Fibroblast of skin of abdomen (primary cell): ENCODE data around the gene GOT2. TPM values are rescaled to one million over a fixed set of nuclear protein-coding genes. Genes with fewer than 3 reads are reported as not detected.
"Not testable (repeated sequence)": the region's sequence is repeated elsewhere in the genome, so short reads cannot be mapped to it uniquely, and the experiment has no call there.

Experiments
- DNase-seq: peaks from one replicate; pipeline ENCODE4 v3.0.0-alpha.2; 2013
- polyA plus RNA-seq, 2 experiments: library from polyadenylated mRNA; unstranded; fragments of 120-200 nt; gene quantifications; one replicate each; pipeline ENCODE4 v1.2.1, GENCODE V29; 2013; ENCODE audit not compliant: insufficient read length in 2 of 2

Gene GOT2
- polyA plus RNA-seq (2013, experiment 1 of 2; ENCODE audit: insufficient read length): 79.4 TPM
- 78.6 TPM for polyA plus RNA-seq (2013, experiment 2 of 2; ENCODE audit: insufficient read length)

GRCh38 chr16:58733671-58734458 is at the start of gene GOT2:
Gene GOT2 (minus strand): TSS chr16:58734316. CDS start chr16:58734228, 88 bp downstream.
- DNase-seq: peak; percentile 81

GRCh38 chr16:58779291-58779690 is 45.2 kb upstream of the GOT2 start:
- not testable (repeated sequence) for DNase-seq

- DNase-seq: no peak
Measured at GRCh38 chr16:58773870-58774269, 39.8 kb upstream of the GOT2 start.

- no peak for DNase-seq
Measured at GRCh38 chr16:58768145-58768544, 34.0 kb upstream of the GOT2 start.

GRCh38 chr16:58767581-58767980 is 33.5 kb upstream of the GOT2 start:
- DNase-seq: no peak

- DNase-seq: no peak
Measured at GRCh38 chr16:58756650-58757332, 22.7 kb upstream of the GOT2 start.

- peak; percentile 58 for DNase-seq
Measured at GRCh38 chr16:58755989-58756649, 22.0 kb upstream of the GOT2 start.

GRCh38 chr16:58753711-58754134 is 19.6 kb upstream of the GOT2 start:
- DNase-seq: no peak

- no peak for DNase-seq
Measured at GRCh38 chr16:58744497-58744896, 10.4 kb upstream of the GOT2 start.

- DNase-seq: no peak
Measured at GRCh38 chr16:58741976-58742375, 7.9 kb upstream of the GOT2 start.

GRCh38 chr16:58741166-58741565 is 7.0 kb upstream of the GOT2 start:
- DNase-seq: no peak

- DNase-seq: no peak
Measured at GRCh38 chr16:58738672-58739296, 4.7 kb upstream of the GOT2 start.

- DNase-seq: not testable (repeated sequence)
Measured at GRCh38 chr16:58736341-58736740, 2.2 kb upstream of the GOT2 start.

- no peak for DNase-seq
Measured at GRCh38 chr16:58734459-58734787, 307 bp upstream of the GOT2 start.

- DNase-seq: peak; percentile 13
Measured at GRCh38 chr16:58733248-58733670, 857 bp downstream of the GOT2 start.

GRCh38 chr16:58732545-58733247 is 1.4 kb downstream of the GOT2 start:
- DNase-seq: peak; percentile 21

- DNase-seq: no peak
Measured at GRCh38 chr16:58730724-58731370, 3.3 kb downstream of the GOT2 start.

GRCh38 chr16:58727796-58728568 is 6.1 kb downstream of the GOT2 start:
- DNase-seq: no peak

GRCh38 chr16:58727028-58727781 is 6.9 kb downstream of the GOT2 start:
- no peak for DNase-seq

GRCh38 chr16:58723109-58723508 is 11.0 kb downstream of the GOT2 start:
- no peak for DNase-seq
